Muscle layer of colon (tissue), 2 donors: ENCODE data around the gene APOBR.
"Not testable (repeated sequence)": the region's sequence is repeated elsewhere in the genome, so short reads cannot be mapped to it uniquely, and the experiment has no call there.

Source experiments
- H3K27ac ChIP-seq: one replicate; pipeline ENCODE4 v1.7.0; 2013; ENCODE audit warnings: low read depth, mild to moderate bottlenecking, low read length, moderate library complexity
- H3K27me3 ChIP-seq, 2 donors: one replicate each; pipeline ENCODE4 v1.7.0; 2013; ENCODE audit warnings: low read length in 2 of 2, mild to moderate bottlenecking in 2 of 2; ENCODE audit not compliant: insufficient read depth in 2 of 2, control insufficient read depth in 1 of 2
- H3K36me3 ChIP-seq: one replicate; pipeline ENCODE4 v1.7.0; 2013; ENCODE audit warnings: mild to moderate bottlenecking, low read length; ENCODE audit not compliant: insufficient read depth
- H3K4me1 ChIP-seq: one replicate; pipeline ENCODE4 v1.7.0; 2013; ENCODE audit warnings: mild to moderate bottlenecking, low read length; ENCODE audit not compliant: insufficient read depth
- H3K4me3 ChIP-seq, 2 donors: one replicate each; pipeline ENCODE4 v1.7.0; 2013; ENCODE audit warnings: low read length in 2 of 2, low read depth in 1 of 2, mild to moderate bottlenecking in 1 of 2, moderate library complexity in 1 of 2
- H3K9ac ChIP-seq: one replicate; pipeline ENCODE4 v1.7.0; 2013; ENCODE audit warnings: low read length
- H3K9me3 ChIP-seq: one replicate; pipeline ENCODE4 v1.7.0; 2013; ENCODE audit warnings: mild to moderate bottlenecking, low read length
- donor health status: abdominal sarcoma.
- donor health status: Adenocarcinoma of cecum.

Gene APOBR

DNA sequence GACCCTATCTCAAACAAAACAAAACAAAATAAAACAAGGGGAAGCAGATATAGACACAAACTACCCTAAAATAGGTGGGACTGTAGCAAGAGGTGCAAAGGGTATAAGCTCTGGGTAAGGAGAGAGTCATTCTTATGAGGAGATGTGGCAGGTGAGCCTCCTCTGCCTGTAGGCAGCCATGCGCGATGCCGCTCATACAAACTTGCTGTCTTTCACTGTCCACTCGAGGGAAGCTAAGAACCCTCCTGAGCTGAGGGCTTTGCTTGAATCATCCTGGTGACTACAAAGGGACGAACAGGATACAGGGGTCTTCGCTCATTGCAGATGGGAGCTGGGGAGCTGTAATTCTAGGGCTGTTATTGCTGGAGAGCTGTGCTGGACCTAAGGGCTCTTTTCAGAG, 27.0 kb downstream of the APOBR start:
- Histone ChIP-seq H3K9me3 (no peaks in the 10 kb centered on the region), H3K27ac (no peak overlapping the region), H3K36me3 (no peaks in the 10 kb centered on the region), H3K4me1 (peaks cover 11% of the 10 kb centered on the region), H3K27me3 (no peaks in the 10 kb centered on the region), H3K4me3 (no peak overlapping the region), H3K9ac (no peak overlapping the region)

DNA sequence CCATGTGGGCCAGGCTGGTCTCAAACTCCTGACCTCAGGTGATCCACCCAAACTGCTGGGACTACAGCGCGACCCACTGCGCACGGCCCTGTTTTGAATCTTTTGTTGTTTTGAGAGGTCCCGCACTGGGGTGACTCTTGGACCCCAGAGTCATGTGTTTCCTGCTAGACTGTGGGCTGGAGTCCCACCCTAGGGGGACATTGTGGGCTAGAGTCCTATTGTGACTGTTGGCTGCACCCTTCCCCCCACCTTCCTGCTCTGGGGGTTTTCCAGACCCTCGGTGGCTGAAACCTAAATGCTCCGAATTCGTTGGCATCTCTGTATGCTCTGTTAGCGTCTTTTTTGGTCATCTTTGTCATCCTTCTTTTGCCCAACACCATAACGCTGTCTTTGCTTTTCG, 28.3 kb downstream of the APOBR start:
- H3K4me3 ChIP-seq = no peak overlapping the region
- no peaks in the 10 kb centered on the region for H3K27me3 ChIP-seq
- no peak overlapping the region for H3K27ac ChIP-seq
- no peaks in the 10 kb centered on the region for H3K36me3 ChIP-seq
- H3K9ac ChIP-seq = no peak overlapping the region
- no peaks in the 10 kb centered on the region for H3K9me3 ChIP-seq
- H3K4me1 ChIP-seq = peaks cover 11% of the 10 kb centered on the region

DNA sequence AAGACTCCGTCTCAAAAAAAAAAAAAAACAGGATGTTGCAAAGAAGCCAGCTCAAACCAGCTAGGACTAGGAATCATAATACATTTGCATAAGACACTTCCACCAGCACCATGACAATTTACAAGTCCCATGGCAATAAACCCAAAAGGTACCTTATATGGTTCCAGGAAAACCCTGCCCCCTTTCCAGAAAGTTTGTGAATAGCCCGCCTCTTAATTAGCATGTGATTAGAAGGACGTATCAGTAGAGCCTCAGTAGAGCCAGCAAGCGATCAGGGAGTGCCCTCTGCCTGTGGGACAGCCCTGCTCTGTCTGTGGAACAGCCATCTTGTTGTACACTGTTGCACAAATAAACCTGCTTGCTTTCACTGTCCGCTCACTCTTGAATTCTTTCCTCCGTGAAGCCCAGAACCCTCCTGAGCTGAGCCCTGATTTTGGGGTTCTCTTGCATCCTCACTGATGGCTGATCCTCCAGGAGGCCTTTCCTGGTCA, 30.3 kb downstream of the APOBR start:
- Histone ChIP-seq H3K9me3 (no peaks in the 10 kb centered on the region), H3K9ac (no peak overlapping the region), H3K27me3 (no peaks in the 10 kb centered on the region), H3K36me3 (no peaks in the 10 kb centered on the region), H3K4me1 (peaks cover 11% of the 10 kb centered on the region), H3K27ac (no peak overlapping the region), H3K4me3 (no peak overlapping the region)

- Histone ChIP-seq H3K36me3 (no peaks in the 10 kb centered on the region), H3K27ac (no peak overlapping the region), H3K9ac (no peak overlapping the region), H3K27me3 (no peaks in the 10 kb centered on the region), H3K4me1 (peaks cover 11% of the 10 kb centered on the region), H3K4me3 (no peak overlapping the region), H3K9me3 (no peaks in the 10 kb centered on the region)
These were observed 32.0 kb downstream of the APOBR start for GRCh38 chr16:28526201-28527099.

DNA sequence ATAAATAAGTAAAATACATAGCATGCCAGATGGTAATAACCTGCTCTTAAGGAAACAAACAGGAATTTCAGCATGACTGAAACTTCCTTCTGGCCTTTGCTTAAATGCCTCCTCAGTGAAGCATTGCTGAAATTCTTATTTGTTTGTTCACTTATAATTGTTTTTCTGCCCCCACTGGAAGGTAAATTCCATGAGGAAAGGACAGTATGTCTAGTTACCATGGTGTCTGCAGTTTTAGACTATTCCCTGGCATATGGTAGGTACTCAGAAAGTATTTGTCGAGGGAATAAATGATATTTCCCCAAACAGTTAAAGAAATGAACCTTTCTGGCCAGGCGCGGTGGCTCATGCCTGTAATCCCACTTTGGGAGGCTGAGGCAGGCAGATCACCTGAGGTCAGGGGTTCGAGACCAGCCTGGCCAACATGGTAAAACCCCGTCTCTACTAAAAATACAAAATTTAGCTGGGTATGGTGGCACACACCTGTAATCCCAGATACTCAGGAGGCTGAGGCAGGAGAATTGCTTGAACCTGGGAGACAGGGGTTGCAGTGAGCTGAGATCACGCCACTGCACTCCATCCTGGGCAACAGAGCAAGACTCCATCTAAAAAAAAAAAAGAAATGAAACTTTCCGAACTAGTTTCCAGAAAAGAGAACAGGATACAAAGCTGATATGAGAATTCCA, 32.8 kb downstream of the APOBR start:
- not testable (repeated sequence) for H3K36me3 ChIP-seq, H3K27me3 ChIP-seq, H3K27ac ChIP-seq, H3K4me3 ChIP-seq, H3K9me3 ChIP-seq, H3K9ac ChIP-seq
- peaks cover 12% of the 10 kb centered on the region for H3K4me1 ChIP-seq

DNA sequence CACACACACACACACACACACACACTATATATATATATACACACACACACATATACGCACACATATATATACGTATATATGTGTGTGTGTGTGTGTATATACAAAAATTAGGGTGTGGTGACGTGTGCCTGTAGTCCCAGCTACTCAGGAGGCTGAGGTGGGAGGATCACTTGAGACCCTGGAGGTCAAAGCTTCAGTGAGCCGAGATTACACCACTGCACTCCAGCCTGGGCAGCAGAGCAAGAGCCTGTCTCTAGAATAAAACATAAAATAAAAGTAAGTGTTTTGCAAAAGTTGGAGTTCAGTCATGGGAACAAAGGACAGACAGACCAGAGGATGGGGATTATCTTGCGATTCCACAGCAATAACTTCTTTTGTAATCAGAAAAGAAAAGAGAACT, 33.5 kb downstream of the APOBR start:
- no peak overlapping the region for H3K4me3 ChIP-seq
- H3K9ac ChIP-seq = no peak overlapping the region
- H3K36me3 ChIP-seq = no peaks in the 10 kb centered on the region
- H3K9me3 ChIP-seq = no peaks in the 10 kb centered on the region
- no peak overlapping the region for H3K27ac ChIP-seq
- H3K27me3 ChIP-seq = no peaks in the 10 kb centered on the region
- peaks cover 19% of the 10 kb centered on the region for H3K4me1 ChIP-seq

DNA sequence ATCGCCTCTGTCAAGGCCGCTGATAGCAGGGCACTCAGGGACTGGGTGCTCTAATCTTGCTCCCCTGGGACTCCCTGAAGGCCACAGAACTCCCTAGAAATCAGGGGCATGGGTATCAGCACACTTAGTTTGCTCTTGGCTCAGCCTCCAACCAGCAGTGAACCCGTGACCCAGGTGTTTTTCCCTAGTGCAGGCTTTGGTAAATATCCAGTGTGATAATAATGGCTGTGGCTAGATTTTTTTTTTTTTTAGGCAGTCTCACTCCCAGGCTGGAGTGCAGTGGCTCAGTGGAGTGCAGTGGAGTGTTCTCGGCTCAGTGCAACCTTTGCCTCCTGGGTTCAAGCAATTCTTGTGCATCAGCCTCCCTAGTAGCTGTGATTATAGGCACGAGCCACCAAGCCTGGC, 34.0 kb downstream of the APOBR start:
- no peak overlapping the region for H3K9ac ChIP-seq
- no peaks in the 10 kb centered on the region for H3K27me3 ChIP-seq
- H3K36me3 ChIP-seq = no peaks in the 10 kb centered on the region
- no peak overlapping the region for H3K4me3 ChIP-seq
- no peaks in the 10 kb centered on the region for H3K9me3 ChIP-seq
- H3K4me1 ChIP-seq = peaks cover 23% of the 10 kb centered on the region
- H3K27ac ChIP-seq = no peak overlapping the region

- H3K4me3 ChIP-seq = no peak overlapping the region
- no peaks in the 10 kb centered on the region for H3K27me3 ChIP-seq
- peaks cover 2% of the 10 kb centered on the region for H3K36me3 ChIP-seq
- H3K27ac ChIP-seq = no peak overlapping the region
- peaks cover 16% of the 10 kb centered on the region for H3K4me1 ChIP-seq
- H3K9ac ChIP-seq = no peak overlapping the region
- H3K9me3 ChIP-seq = no peaks in the 10 kb centered on the region
These were observed 34.7 kb downstream of the APOBR start for GRCh38 chr16:28529124-28529523.

- no peak overlapping the region for H3K27ac ChIP-seq
- peaks cover 29% of the 10 kb centered on the region for H3K4me1 ChIP-seq
- H3K27me3 ChIP-seq = no peaks in the 10 kb centered on the region
- peaks cover 15% of the 10 kb centered on the region for H3K36me3 ChIP-seq
- no peak overlapping the region for H3K4me3 ChIP-seq
- H3K9ac ChIP-seq = no peak overlapping the region
- no peaks in the 10 kb centered on the region for H3K9me3 ChIP-seq
These were observed 37.6 kb downstream of the APOBR start for GRCh38 chr16:28531777-28532744.

DNA sequence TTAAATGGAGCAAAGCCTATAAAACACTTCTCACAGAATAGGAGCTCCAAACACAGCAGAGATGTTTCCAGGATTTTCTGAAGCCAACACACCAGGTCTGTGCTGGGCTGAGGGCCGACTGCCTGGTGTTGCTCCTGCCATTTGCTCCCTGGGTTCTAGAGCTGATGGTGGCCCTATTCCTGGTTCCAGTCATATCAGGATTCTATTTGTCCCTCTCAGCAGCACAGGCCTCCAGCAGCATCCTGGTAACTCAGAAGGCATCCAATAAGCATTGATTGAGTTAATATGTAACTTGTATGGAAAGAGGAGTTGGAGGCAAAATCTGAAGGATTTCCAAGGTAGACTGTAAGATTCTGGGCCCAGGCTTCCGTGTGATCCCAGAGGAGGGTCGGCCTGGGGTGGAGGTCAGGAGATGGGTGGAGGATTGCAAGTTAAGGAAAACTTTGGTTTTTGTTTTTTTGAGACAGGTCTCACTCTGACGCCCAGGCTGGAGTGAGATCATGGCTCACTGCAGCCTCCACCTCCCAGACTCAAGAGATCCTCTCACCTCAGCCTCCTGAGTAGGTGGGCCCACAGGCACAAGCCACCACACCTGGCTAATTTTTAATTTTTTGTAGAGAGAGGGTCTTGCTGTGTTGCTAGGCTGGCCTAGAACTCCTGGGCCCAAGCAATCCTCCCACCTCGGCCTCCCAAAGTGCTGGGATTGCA, 38.7 kb downstream of the APOBR start:
- Histone ChIP-seq H3K27ac (no peak overlapping the region), H3K36me3 (peaks cover 21% of the 10 kb centered on the region), H3K9me3 (no peaks in the 10 kb centered on the region), H3K4me1 (peaks cover 34% of the 10 kb centered on the region), H3K4me3 (no peak overlapping the region), H3K27me3 (no peaks in the 10 kb centered on the region), H3K9ac (no peak overlapping the region)
